ENCODE data around the gene RNF167.

RNF167 gene

GRCh38 chr17:4974115-4974670, 34.1 kb downstream of the RNF167 start:
- peak overlapping the region; percentile 81 for H3K27ac ChIP-seq
- no peak for TF ChIP-seq CTCF (IDR thresholded peaks at IDR 0.05)
- no peaks in the 10 kb centered on the region for H3K9me3 ChIP-seq
- peak overlapping the region in 1 of 2 experiments; percentile 47 for H3K4me3 ChIP-seq (ENCODE audit: low read depth in 1 of 2, low read length in 1 of 2)
- peaks cover 82% of the 10 kb centered on the region for H3K36me3 ChIP-seq
- H3K4me1 ChIP-seq (ENCODE audit: control insufficient read depth in 1 of 2, insufficient read depth in 1 of 2, low read depth in 1 of 2, low read length in 1 of 2) = peaks cover 40 to 43% of the 10 kb centered on the region in 2 experiments
- H3K27me3 ChIP-seq = no peaks in the 10 kb centered on the region

DNA sequence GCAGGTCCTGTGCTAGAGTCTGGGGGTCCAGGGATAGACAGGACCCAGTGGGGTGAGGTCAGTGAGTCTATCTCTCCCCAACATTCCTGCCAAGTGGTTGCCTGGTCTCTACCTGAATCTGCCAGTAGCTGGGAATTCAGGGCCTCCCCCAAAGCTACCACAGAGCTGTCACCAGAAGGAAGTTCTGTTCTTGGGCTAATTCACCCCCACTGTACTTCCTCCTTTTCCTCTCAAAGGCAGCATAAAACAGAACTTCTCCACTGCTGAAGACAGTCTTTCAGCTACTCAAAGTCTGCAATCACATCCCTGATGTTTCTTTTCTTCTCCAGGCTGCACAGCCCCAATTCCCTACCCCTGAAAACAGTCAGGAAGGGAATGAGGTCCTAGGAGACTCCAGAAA, 38.7 kb downstream of the RNF167 start:
- Histone ChIP-seq H3K4me3 (ENCODE audit: low read depth in 1 of 2, low read length in 1 of 2) (peak overlapping the region; percentile 47 to 49), H3K4me1 (ENCODE audit: control insufficient read depth in 1 of 2, insufficient read depth in 1 of 2, low read depth in 1 of 2, low read length in 1 of 2) (peaks cover 46% of the 10 kb centered on the region in 2 experiments), H3K36me3 (peaks cover 73% of the 10 kb centered on the region), H3K27ac (peak overlapping the region; percentile 96), H3K9me3 (no peaks in the 10 kb centered on the region), H3K27me3 (no peaks in the 10 kb centered on the region)
- peak; percentile 7 for TF ChIP-seq CTCF (IDR thresholded peaks at IDR 0.05)

- Histone ChIP-seq H3K27ac (peak overlapping the region; percentile 96), H3K9me3 (no peaks in the 10 kb centered on the region), H3K4me3 (ENCODE audit: low read depth in 1 of 2, low read length in 1 of 2) (peak overlapping the region in 1 of 2 experiments; percentile 3), H3K4me1 (ENCODE audit: control insufficient read depth in 1 of 2, insufficient read depth in 1 of 2, low read depth in 1 of 2, low read length in 1 of 2) (peaks cover 39 to 44% of the 10 kb centered on the region in 2 experiments), H3K36me3 (peaks cover 72% of the 10 kb centered on the region), H3K27me3 (no peaks in the 10 kb centered on the region)
- TF ChIP-seq CTCF (IDR thresholded peaks at IDR 0.05) = peak; percentile 79
Measured at GRCh38 chr17:4980644-4981216, 40.7 kb downstream of the RNF167 start.

DNA sequence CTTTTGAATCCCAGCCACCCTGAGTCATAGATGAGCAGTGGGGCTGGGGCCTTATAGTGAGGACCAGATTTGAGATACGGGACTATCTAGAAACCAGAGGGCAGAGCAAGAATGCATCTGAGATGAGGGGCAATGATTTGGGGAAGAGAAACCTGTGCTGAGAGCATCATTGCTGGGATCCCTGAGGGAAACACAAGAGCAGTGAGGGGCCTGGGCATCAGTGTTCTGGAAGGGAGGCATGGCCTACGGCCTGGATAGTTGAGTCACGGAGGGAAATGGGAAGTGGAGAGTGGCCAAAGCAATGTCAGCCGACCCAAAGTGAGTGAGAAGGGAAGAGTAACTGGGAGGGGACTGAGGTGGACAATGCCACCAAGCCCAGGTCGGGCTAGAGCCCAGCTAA, 42.2 kb downstream of the RNF167 start:
- Histone ChIP-seq H3K4me1 (ENCODE audit: control insufficient read depth in 1 of 2, insufficient read depth in 1 of 2, low read depth in 1 of 2, low read length in 1 of 2) (peaks cover 53 to 59% of the 10 kb centered on the region in 2 experiments), H3K36me3 (peaks cover 56% of the 10 kb centered on the region), H3K4me3 (ENCODE audit: low read depth in 1 of 2, low read length in 1 of 2) (no peak overlapping the region), H3K27ac (peak overlapping the region; percentile 96), H3K27me3 (no peaks in the 10 kb centered on the region), H3K9me3 (no peaks in the 10 kb centered on the region)
- TF ChIP-seq CTCF (IDR thresholded peaks at IDR 0.05) = no peak

DNA sequence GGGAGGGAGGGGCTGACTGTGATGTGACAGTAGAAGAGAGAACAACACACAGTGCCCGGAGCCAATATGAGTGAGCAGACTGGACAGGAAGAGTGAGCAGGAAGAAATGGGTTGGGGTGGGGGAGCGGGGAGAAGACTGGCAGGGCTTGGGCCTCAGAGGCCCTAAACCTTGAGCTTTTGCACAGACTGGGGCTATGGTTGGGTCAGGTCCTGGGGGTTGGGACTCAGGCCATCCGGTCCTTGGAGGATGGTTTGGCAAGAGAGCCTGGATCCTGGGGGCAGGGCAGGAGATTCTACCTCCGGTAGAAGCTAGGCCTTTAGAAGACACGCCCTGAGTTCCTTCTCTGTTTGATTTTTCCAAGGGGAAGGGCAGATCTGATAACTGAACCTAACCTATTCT, 46.3 kb downstream of the RNF167 start:
- Histone ChIP-seq H3K9me3 (no peaks in the 10 kb centered on the region), H3K4me1 (ENCODE audit: control insufficient read depth in 1 of 2, insufficient read depth in 1 of 2, low read depth in 1 of 2, low read length in 1 of 2) (peaks cover 26 to 28% of the 10 kb centered on the region in 2 experiments), H3K36me3 (peaks cover 29% of the 10 kb centered on the region), H3K27ac (peak overlapping the region; percentile 92), H3K27me3 (no peaks in the 10 kb centered on the region), H3K4me3 (ENCODE audit: low read depth in 1 of 2, low read length in 1 of 2) (peak overlapping the region; percentile 84 to 98)
- TF ChIP-seq CTCF (IDR thresholded peaks at IDR 0.05) = no peak

All from neutrophil (primary cell).